ENCODE data around the gene EGF.

DNA sequence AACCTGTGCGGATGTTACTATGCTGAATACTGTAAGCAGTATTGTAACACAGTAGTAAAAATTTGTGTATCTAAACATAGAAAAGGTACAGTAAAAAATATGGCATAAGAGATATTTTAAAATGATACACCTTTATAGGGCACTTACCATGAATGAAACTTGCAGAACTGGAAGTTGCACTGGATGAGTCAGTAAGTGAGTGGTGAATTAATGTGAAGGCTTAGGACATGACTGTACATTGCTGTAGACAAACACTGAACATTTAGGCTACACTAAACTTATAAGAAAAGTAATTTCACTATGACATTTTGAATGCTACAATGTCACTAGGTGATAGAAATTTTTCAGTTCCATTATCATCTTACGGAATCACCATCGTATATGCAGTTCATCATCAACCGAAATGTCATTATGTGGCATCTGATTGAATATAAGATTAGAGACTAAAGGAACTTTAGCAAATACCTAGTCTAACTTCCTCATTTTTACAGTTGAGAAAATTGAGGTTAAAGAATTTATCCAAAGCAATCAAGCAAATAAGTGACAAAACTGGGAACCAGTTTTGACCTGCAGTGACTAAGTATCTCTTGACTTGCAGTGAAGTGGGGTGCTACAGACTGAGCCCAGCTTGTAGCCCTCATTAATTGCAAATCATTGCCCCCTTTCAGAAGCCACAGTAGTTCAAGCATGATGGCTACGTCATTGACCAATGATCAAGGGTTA, 55.3 kb downstream of the EGF start:
- no peak for TF ChIP-seq ZNF274 (IDR thresholded peaks at IDR 0.05; ENCODE audit: low read depth, low read length)
- no peak for TF ChIP-seq SUZ12 (IDR thresholded peaks at IDR 0.05; ENCODE audit: extremely low read depth, insufficient read depth, insufficient read length)
- no peak for TF ChIP-seq YY1 (IDR thresholded peaks at IDR 0.05; ENCODE audit: insufficient read depth, insufficient read length)
